Measurements from ENCODE around the gene P2RY10. TPM values are rescaled to one million over a fixed set of nuclear protein-coding genes. Genes with fewer than 3 reads are reported as not detected.
"Not testable (repeated sequence)": the region's sequence is repeated elsewhere in the genome, so short reads cannot be mapped to it uniquely, and the experiment has no call there.

Gene P2RY10
- total and polyA plus RNA-seq, 12 donors = 0.13 to 2.2 (median 0.33) TPM; not detected in 4

DNA sequence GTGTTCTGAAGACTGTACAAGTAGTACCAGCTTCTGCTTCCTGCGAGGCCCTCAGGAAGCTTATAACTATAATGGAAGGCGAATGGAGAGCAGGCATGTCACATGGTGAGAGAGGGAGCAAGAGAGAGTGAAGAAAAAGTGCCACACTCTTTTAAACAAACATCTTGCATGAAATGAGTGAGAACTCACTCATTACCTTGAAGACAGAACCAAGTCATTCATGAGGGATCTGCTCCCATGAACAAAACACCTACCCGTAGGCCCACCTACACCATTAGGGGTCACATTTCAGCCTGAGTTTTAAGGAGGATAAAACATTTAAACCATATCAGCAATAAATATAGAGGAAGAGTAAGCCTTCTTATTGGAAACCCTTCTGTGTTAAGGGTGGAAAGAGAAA lies 19.4 kb downstream of the P2RY10 start:
- DNase-seq = no peak
- WGBS, 4 donors = 71 to 88% (median 83%) methylated on average over 3 of the region's 3 CpGs
- intact Hi-C loops (cut with DNase I) = no loop called here
- Histone ChIP-seq H3K4me1 (replicated peaks in 1 of 2) (no peaks in the 10 kb centered on the region), H3K27ac (no peak overlapping the region), H3K9me3 (replicated peaks in 1 of 3) (no peaks in the 10 kb centered on the region), H3K36me3 (replicated peaks in 1 of 2) (no peaks in the 10 kb centered on the region), H3K4me3 (no peak overlapping the region), H3K27me3 (peaks cover 6% of the 10 kb centered on the region)
- TF ChIP-seq, protein P1, sequence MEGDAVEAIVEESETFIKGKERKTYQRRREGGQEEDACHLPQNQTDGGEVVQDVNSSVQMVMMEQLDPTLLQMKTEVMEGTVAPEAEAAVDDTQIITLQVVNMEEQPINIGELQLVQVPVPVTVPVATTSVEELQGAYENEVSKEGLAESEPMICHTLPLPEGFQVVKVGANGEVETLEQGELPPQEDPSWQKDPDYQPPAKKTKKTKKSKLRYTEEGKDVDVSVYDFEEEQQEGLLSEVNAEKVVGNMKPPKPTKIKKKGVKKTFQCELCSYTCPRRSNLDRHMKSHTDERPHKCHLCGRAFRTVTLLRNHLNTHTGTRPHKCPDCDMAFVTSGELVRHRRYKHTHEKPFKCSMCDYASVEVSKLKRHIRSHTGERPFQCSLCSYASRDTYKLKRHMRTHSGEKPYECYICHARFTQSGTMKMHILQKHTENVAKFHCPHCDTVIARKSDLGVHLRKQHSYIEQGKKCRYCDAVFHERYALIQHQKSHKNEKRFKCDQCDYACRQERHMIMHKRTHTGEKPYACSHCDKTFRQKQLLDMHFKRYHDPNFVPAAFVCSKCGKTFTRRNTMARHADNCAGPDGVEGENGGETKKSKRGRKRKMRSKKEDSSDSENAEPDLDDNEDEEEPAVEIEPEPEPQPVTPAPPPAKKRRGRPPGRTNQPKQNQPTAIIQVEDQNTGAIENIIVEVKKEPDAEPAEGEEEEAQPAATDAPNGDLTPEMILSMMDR (IDR thresholded peaks at IDR 0.05) = no peak
- TF ChIP-seq POLR2A (IDR thresholded peaks at IDR 0.05) = no peak

GRCh38 chrX:78979789-78980464 lies 34.7 kb downstream of the P2RY10 start:
- H3K4me1 ChIP-seq (replicated peaks in 1 of 2) = no peaks in the 10 kb centered on the region
- no peak for DNase-seq
- no peak overlapping the region for H3K4me3 ChIP-seq
- no peak overlapping the region for H3K27ac ChIP-seq
- H3K36me3 ChIP-seq (replicated peaks in 1 of 2) = no peaks in the 10 kb centered on the region
- intact Hi-C loops (cut with DNase I) = no loop called here
- H3K27me3 ChIP-seq = peaks cover 4% of the 10 kb centered on the region
- no peaks in the 10 kb centered on the region for H3K9me3 ChIP-seq (replicated peaks in 1 of 3)
- 50 to 76% (median 59%) methylated on average over 4 of the region's 4 CpGs for WGBS, 4 donors
- TF ChIP-seq, protein P1 (IDR thresholded peaks at IDR 0.05) = no peak
- no peak for TF ChIP-seq POLR2A (IDR thresholded peaks at IDR 0.05)

GRCh38 chrX:78989349-78989748 lies 44.2 kb downstream of the P2RY10 start:
- Histone ChIP-seq H3K27me3 (peaks cover 2% of the 10 kb centered on the region), H3K36me3 (replicated peaks in 1 of 2) (no peaks in the 10 kb centered on the region), H3K27ac (no peak overlapping the region), H3K4me3 (no peak overlapping the region), H3K4me1 (replicated peaks in 1 of 2) (no peaks in the 10 kb centered on the region), H3K9me3 (replicated peaks in 1 of 3) (no peaks in the 10 kb centered on the region)
- no peak for TF ChIP-seq POLR2A (IDR thresholded peaks at IDR 0.05)
- TF ChIP-seq, protein P1 (IDR thresholded peaks at IDR 0.05) = no peak
- intact Hi-C loops (cut with DNase I) = no loop called here
- 33 to 57% (median 40%) methylated on average over 1 of the region's 1 CpG; no CpG with 5 or more reads in 1 of the 4 donors for WGBS, 4 donors
- DNase-seq = no peak

GRCh38 chrX:78997870-78998558 lies 52.8 kb downstream of the P2RY10 start:
- TF ChIP-seq, protein P1 (IDR thresholded peaks at IDR 0.05) = no peak
- no peak for TF ChIP-seq POLR2A (IDR thresholded peaks at IDR 0.05)
- H3K27ac ChIP-seq = no peak overlapping the region
- 68 to 83% (median 73%) methylated on average over 4 to 5 of the region's 5 CpGs for WGBS, 4 donors
- DNase-seq = no peak
- H3K36me3 ChIP-seq (replicated peaks in 1 of 2) = no peaks in the 10 kb centered on the region
- no peaks in the 10 kb centered on the region for H3K27me3 ChIP-seq
- no peak overlapping the region for H3K4me3 ChIP-seq
- no peaks in the 10 kb centered on the region for H3K9me3 ChIP-seq (replicated peaks in 1 of 3)
- H3K4me1 ChIP-seq (replicated peaks in 1 of 2) = no peaks in the 10 kb centered on the region
- intact Hi-C loops (cut with DNase I) = no loop called here

GRCh38 chrX:79007540-79007939 lies 62.3 kb downstream of the P2RY10 start:
- intact Hi-C loops (cut with DNase I); DNase-seq; H3K4me3 ChIP-seq; H3K36me3 ChIP-seq (replicated peaks in 1 of 2); H3K4me1 ChIP-seq (replicated peaks in 1 of 2); H3K27ac ChIP-seq; H3K9me3 ChIP-seq (replicated peaks in 1 of 3); H3K27me3 ChIP-seq: not testable (repeated sequence)
- 76 to 94% (median 90%) methylated on average over 1 of the region's 1 CpG for WGBS, 4 donors
